PC-3 (cell line): ENCODE results near the gene PKD1L1. TPM values are rescaled to one million over a fixed set of nuclear protein-coding genes. Genes with fewer than 3 reads are reported as not detected.

ENCODE experiments used
- ATAC-seq: fragments of 200-7000 bp; cut with Tn5 transposase; 2 replicates; pipeline ENCODE4 v1.9.1; 2020; ENCODE audit warnings: mild to moderate bottlenecking, moderate library complexity
- BruUV-seq: library from RNA; stranded (reverse); fragments of 400-500 nt; replicated peaks from 2 replicates; lab custom pipeline; 2021; lab: Mats Ljungman, UMichigan
- CTCF ChIA-PET: fragments of 300-600 bp; sonication (Branson Sonifier 250); formaldehyde crosslinking; loops from one replicate; lab custom pipeline; 2022; ENCODE audit warnings: antibody characterized with exemption; lab: Charles Lee
- POLR2A ChIA-PET: fragments of 300-600 bp; sonication (Branson Sonifier 250); formaldehyde crosslinking; loops from one replicate; lab custom pipeline; 2022; ENCODE audit warnings: antibody characterized with exemption; ENCODE audit not compliant: unreplicated experiment; lab: Charles Lee
- DNase-seq: peaks from one replicate; pipeline ENCODE4 v3.0.0-alpha.2; 2015
- H2AFZ ChIP-seq: fragments of 300-600 bp; sonication (generic); 2 replicates; pipeline ENCODE4 v1.6.0; 2016; ENCODE audit warnings: antibody characterized with exemption, low read length
- H3F3A ChIP-seq: fragments of 300-600 bp; sonication (generic); one replicate; pipeline ENCODE4 v1.6.0; 2017; ENCODE audit warnings: antibody characterized with exemption, low read length, control low read depth, mild to moderate bottlenecking; ENCODE audit not compliant: unreplicated experiment
- H3K27ac ChIP-seq: fragments of 300-600 bp; sonication (generic); 2 replicates; pipeline ENCODE4 v1.5.1; 2016; ENCODE audit warnings: mild to moderate bottlenecking, low read length
- H3K27me3 ChIP-seq: fragments of 300-600 bp; sonication (generic); 2 replicates; pipeline ENCODE4 v1.6.1; 2016; ENCODE audit warnings: low read length, mixed read lengths
- H3K36me3 ChIP-seq: fragments of 300-600 bp; sonication (generic); 2 replicates; pipeline ENCODE4 v1.6.1; 2016; ENCODE audit warnings: low read depth, mixed run types, low read length, mixed read lengths
- H3K4me1 ChIP-seq: fragments of 300-600 bp; sonication (generic); 2 replicates; pipeline ENCODE4 v1.5.1; 2016; ENCODE audit warnings: low read length; ENCODE audit not compliant: insufficient read depth
- H3K4me2 ChIP-seq: fragments of 300-600 bp; sonication (generic); 2 replicates; pipeline ENCODE4 v1.6.0; 2016; ENCODE audit warnings: low read length
- H3K4me3 ChIP-seq: fragments of 300-600 bp; sonication (generic); 2 replicates; pipeline ENCODE4 v1.5.1; 2016; ENCODE audit warnings: mild to moderate bottlenecking, low read length, mixed read lengths
- H3K79me2 ChIP-seq: fragments of 300-600 bp; sonication (generic); 2 replicates; pipeline ENCODE4 v1.6.1; 2017; ENCODE audit warnings: low read length, mixed read lengths
- H3K9ac ChIP-seq: fragments of 300-600 bp; sonication (generic); 2 replicates; pipeline ENCODE4 v1.6.0; 2016; ENCODE audit warnings: mild to moderate bottlenecking, low read length
- H3K9me2 ChIP-seq: fragments of 300-600 bp; sonication (generic); replicated peaks from 2 replicates; pipeline ENCODE4 v1.6.1; 2016; ENCODE audit warnings: mixed run types, low read length, mixed read lengths
- H3K9me3 ChIP-seq: fragments of 300-600 bp; sonication (generic); 2 replicates; pipeline ENCODE4 v1.6.1; 2016; ENCODE audit warnings: low read length, mixed read lengths
- H4K20me1 ChIP-seq: fragments of 300-600 bp; sonication (generic); 2 replicates; pipeline ENCODE4 v1.6.1; 2016; ENCODE audit warnings: low read length, mixed read lengths
- CTCF ChIP-seq: fragments of 300-600 bp; sonication (generic); conservative IDR thresholded peaks from 2 replicates; pipeline ENCODE4 v1.5.1; 2017; ENCODE audit warnings: antibody characterized with exemption, low read depth, mild to moderate bottlenecking, low read length
- EZH2 ChIP-seq: fragments of 300-600 bp; sonication (generic); IDR thresholded peaks from one replicate; pipeline ENCODE4 v1.6.1; 2017; ENCODE audit warnings: antibody characterized with exemption, mild to moderate bottlenecking, low read length; ENCODE audit not compliant: unreplicated experiment
- EZH2phosphoT487 ChIP-seq: fragments of 300-600 bp; sonication (generic); IDR thresholded peaks from 2 replicates; pipeline ENCODE4 v1.6.1; 2018; ENCODE audit warnings: mild to moderate bottlenecking, antibody characterized with exemption, low read length, borderline replicate concordance
- intact Hi-C: fragments of 100-400 bp; cut with micrococcal nuclease; formaldehyde crosslinking; loops from 2 replicates; pipeline ENCODE4 v1.9.0; 2023
- total RNA-seq: library from RNA; depleted of rRNA; stranded (reverse); fragments of >200 nt; gene quantifications from 2 replicates; pipeline ENCODE4 v1.2.3, GENCODE V29; 2014

Gene PKD1L1
- total RNA-seq, 1 experiment from 2014 or later, result 0.04 TPM

- Histone ChIP-seq H3K9me2 (no peaks in the 10 kb centered on the region), H2AFZ (no peak overlapping the region), H3K27me3 (no peaks in the 10 kb centered on the region), H3K4me1 (no peaks in the 10 kb centered on the region), H3K27ac (no peak overlapping the region), H3F3A (no peaks in the 10 kb centered on the region), H3K9ac (no peak overlapping the region), H3K9me3 (no peaks in the 10 kb centered on the region), H3K4me2 (no peak overlapping the region), H3K36me3 (no peaks in the 10 kb centered on the region), H3K79me2 (no peaks in the 10 kb centered on the region), H4K20me1 (no peaks in the 10 kb centered on the region), H3K4me3 (no peak overlapping the region)
- BruUV-seq, result no TSS peak
- intact Hi-C loops, result no loop called here
- TF ChIP-seq EZH2 (no peak), CTCF (no peak)
- ATAC-seq, result no peak
- no peak for DNase-seq
- ChIA-PET POLR2A (no interaction called here), CTCF (no interaction called here)
These were observed 197.2 kb downstream of the PKD1L1 start for GRCh38 chr7:47751043-47751442.

- H4K20me1 ChIP-seq, result no peaks in the 10 kb centered on the region
- H3K9me3 ChIP-seq, result no peaks in the 10 kb centered on the region
- no TSS peak for BruUV-seq
- no peaks in the 10 kb centered on the region for H3K27me3 ChIP-seq
- CTCF ChIA-PET, result no interaction called here
- H3K9me2 ChIP-seq, result no peaks in the 10 kb centered on the region
- H3K79me2 ChIP-seq, result no peaks in the 10 kb centered on the region
- ATAC-seq, result no peak
- no peaks in the 10 kb centered on the region for H3F3A ChIP-seq
- H2AFZ ChIP-seq, result no peak overlapping the region
- H3K4me2 ChIP-seq, result no peak overlapping the region
- intact Hi-C loops, result loop anchor here (10.0 kb wide), 1 partner anchor 63 kb away; no protein-coding TSS in a partner anchor
- TF ChIP-seq EZH2phosphoT487, result no peak
- no peak for TF ChIP-seq CTCF
- no peak for TF ChIP-seq EZH2
- H3K27ac ChIP-seq, result no peak overlapping the region
- H3K4me3 ChIP-seq, result no peak overlapping the region
- no peak for DNase-seq
- H3K4me1 ChIP-seq, result peaks cover 8% of the 10 kb centered on the region
- H3K9ac ChIP-seq, result no peak overlapping the region
- POLR2A ChIA-PET, result no interaction called here
- no peaks in the 10 kb centered on the region for H3K36me3 ChIP-seq
These were observed 200.2 kb downstream of the PKD1L1 start for GRCh38 chr7:47748041-47748440.

- ATAC-seq (no peak), DNase-seq (no peak)
- Histone ChIP-seq H3K36me3 (no peaks in the 10 kb centered on the region), H3K27ac (no peak overlapping the region), H3K79me2 (no peaks in the 10 kb centered on the region), H3K9me2 (no peaks in the 10 kb centered on the region), H3K9me3 (no peaks in the 10 kb centered on the region), H3K4me1 (peaks cover 8% of the 10 kb centered on the region), H4K20me1 (no peaks in the 10 kb centered on the region), H3K4me3 (no peak overlapping the region), H2AFZ (no peak overlapping the region), H3K9ac (no peak overlapping the region), H3K27me3 (no peaks in the 10 kb centered on the region), H3F3A (no peaks in the 10 kb centered on the region), H3K4me2 (no peak overlapping the region)
- intact Hi-C loops, result loop anchor here (10.0 kb wide), 1 partner anchor 62 kb away; no protein-coding TSS in a partner anchor
- TF ChIP-seq EZH2phosphoT487, result no peak
- TF ChIP-seq CTCF, result no peak
- TF ChIP-seq EZH2, result no peak
- POLR2A ChIA-PET, result no interaction called here
- no TSS peak for BruUV-seq
- CTCF ChIA-PET, result no interaction called here
These were observed 201.1 kb downstream of the PKD1L1 start for GRCh38 chr7:47747160-47747559.
